ENCODE data around the gene COX20.
A peak's percentile ranks its signal among the peaks of the same experiment; 100 is the strongest.
"Not testable (repeated sequence)": the region's sequence is repeated elsewhere in the genome, so short reads cannot be mapped to it uniquely, and the experiment has no call there.

The COX20 gene

GRCh38 chr1:244835276-244836134, at the start of gene COX20:
TSS of gene COX20 (plus strand) at chr1:244835658. CDS start at chr1:244835715, 57 bp downstream.
- peak; percentile 81 for DNase-seq (ENCODE audit: low read depth)

GRCh38 chr1:244788493-244789275, 46.8 kb upstream of the COX20 start:
- no peak for DNase-seq (ENCODE audit: low read depth)

- no peak for DNase-seq (ENCODE audit: low read depth)
Measured at GRCh38 chr1:244789276-244789580, 46.2 kb upstream of the COX20 start.

GRCh38 chr1:244789731-244790130, 45.7 kb upstream of the COX20 start:
- no peak for DNase-seq (ENCODE audit: low read depth)

- DNase-seq (ENCODE audit: low read depth): no peak
Measured at GRCh38 chr1:244791061-244791460, 44.4 kb upstream of the COX20 start.

GRCh38 chr1:244792188-244792850, 43.1 kb upstream of the COX20 start:
- DNase-seq (ENCODE audit: low read depth): no peak

GRCh38 chr1:244794071-244794470, 41.4 kb upstream of the COX20 start:
- DNase-seq (ENCODE audit: low read depth): no peak

GRCh38 chr1:244794516-244794915, 40.9 kb upstream of the COX20 start:
- not testable (repeated sequence) for DNase-seq (ENCODE audit: low read depth)

- DNase-seq (ENCODE audit: low read depth): no peak
Measured at GRCh38 chr1:244796719-244797406, 38.6 kb upstream of the COX20 start.

GRCh38 chr1:244800821-244801220, 34.6 kb upstream of the COX20 start:
- no peak for DNase-seq (ENCODE audit: low read depth)

- peak; percentile 4 for DNase-seq (ENCODE audit: low read depth)
Measured at GRCh38 chr1:244801246-244801645, 34.2 kb upstream of the COX20 start.

- no peak for DNase-seq (ENCODE audit: low read depth)
Measured at GRCh38 chr1:244802041-244802440, 33.4 kb upstream of the COX20 start.

GRCh38 chr1:244802556-244803239, 32.8 kb upstream of the COX20 start:
- no peak for DNase-seq (ENCODE audit: low read depth)

- DNase-seq (ENCODE audit: low read depth): no peak
Measured at GRCh38 chr1:244804841-244805240, 30.6 kb upstream of the COX20 start.

- no peak for DNase-seq (ENCODE audit: low read depth)
Measured at GRCh38 chr1:244807138-244807537, 28.3 kb upstream of the COX20 start.

GRCh38 chr1:244810221-244810620, 25.2 kb upstream of the COX20 start:
- no peak for DNase-seq (ENCODE audit: low read depth)

- DNase-seq (ENCODE audit: low read depth): no peak
Measured at GRCh38 chr1:244813327-244813726, 22.1 kb upstream of the COX20 start.

GRCh38 chr1:244815600-244816099, 19.8 kb upstream of the COX20 start:
- DNase-seq (ENCODE audit: low read depth): no peak

GRCh38 chr1:244817415-244817894, 18.0 kb upstream of the COX20 start:
- no peak for DNase-seq (ENCODE audit: low read depth)

GRCh38 chr1:244820131-244820530, 15.3 kb upstream of the COX20 start:
- no peak for DNase-seq (ENCODE audit: low read depth)

GRCh38 chr1:244821134-244821533, 14.3 kb upstream of the COX20 start:
- no peak for DNase-seq (ENCODE audit: low read depth)

Measured in stromal cell of bone marrow (primary cell).